ENCODE measurements around the gene ZSCAN29.
"Not testable (repeated sequence)": the region's sequence is repeated elsewhere in the genome, so short reads cannot be mapped to it uniquely, and the experiment has no call there.

The ZSCAN29 gene

GRCh38 chr15:43370975-43371974, at the start of gene ZSCAN29, which contains the start of gene TUBGCP4:
Gene ZSCAN29 (minus strand): TSS chr15:43371043. CDS start chr15:43369913, 1,130 bp downstream.
Gene TUBGCP4 (plus strand): TSS chr15:43371101. CDS start chr15:43371355, 254 bp downstream.
- peak; percentile 83 for DNase-seq

- DNase-seq, result no peak
Observed at GRCh38 chr15:43420435-43420834, 49.6 kb upstream of the ZSCAN29 start.

GRCh38 chr15:43414196-43414595, 43.4 kb upstream of the ZSCAN29 start:
- no peak for DNase-seq

- DNase-seq, result no peak
Observed at GRCh38 chr15:43412096-43412495, 41.3 kb upstream of the ZSCAN29 start.

GRCh38 chr15:43410572-43411214, 39.9 kb upstream of the ZSCAN29 start:
- no peak for DNase-seq

GRCh38 chr15:43408789-43409188, 37.9 kb upstream of the ZSCAN29 start:
- DNase-seq, result no peak

- DNase-seq, result no peak
Observed at GRCh38 chr15:43406808-43407207, 36.0 kb upstream of the ZSCAN29 start.

- DNase-seq, result no peak
Observed at GRCh38 chr15:43406189-43406588, 35.3 kb upstream of the ZSCAN29 start.

- DNase-seq, result no peak
Observed at GRCh38 chr15:43404130-43404529, 33.3 kb upstream of the ZSCAN29 start.

GRCh38 chr15:43403616-43404015, 32.8 kb upstream of the ZSCAN29 start:
- DNase-seq, result no peak

GRCh38 chr15:43402255-43402654, 31.4 kb upstream of the ZSCAN29 start:
- DNase-seq, result no peak

- DNase-seq, result not testable (repeated sequence)
Observed at GRCh38 chr15:43393592-43393991, 22.7 kb upstream of the ZSCAN29 start.

GRCh38 chr15:43390723-43391122, 19.9 kb upstream of the ZSCAN29 start:
- DNase-seq, result no peak

GRCh38 chr15:43383070-43383469, 12.2 kb upstream of the ZSCAN29 start:
- DNase-seq, result no peak

GRCh38 chr15:43382310-43382709, 11.5 kb upstream of the ZSCAN29 start:
- no peak for DNase-seq

- DNase-seq, result no peak
Observed at GRCh38 chr15:43378601-43379000, 7.8 kb upstream of the ZSCAN29 start.

GRCh38 chr15:43376017-43376705, 5.3 kb upstream of the ZSCAN29 start:
- peak; percentile 38 for DNase-seq

- no peak for DNase-seq
Observed at GRCh38 chr15:43370310-43370974, 401 bp downstream of the ZSCAN29 start.

GRCh38 chr15:43361313-43361903, 9.4 kb downstream of the ZSCAN29 start:
- DNase-seq, result no peak

GRCh38 chr15:43360821-43361220, 10.0 kb downstream of the ZSCAN29 start:
- no peak for DNase-seq

GRCh38 chr15:43352693-43353382, 18.0 kb downstream of the ZSCAN29 start:
- no peak for DNase-seq

GRCh38 chr15:43347114-43347513, 23.7 kb downstream of the ZSCAN29 start:
- no peak for DNase-seq
